Bronchial epithelial cell (primary cell): Measurements from ENCODE around the gene LAMTOR4. TPM values are rescaled to one million over a fixed set of nuclear protein-coding genes. Genes with fewer than 3 reads are reported as not detected.
A peak's percentile ranks its signal among the peaks of the same experiment; 100 is the strongest.
"Not testable (repeated sequence)": the region's sequence is repeated elsewhere in the genome, so short reads cannot be mapped to it uniquely, and the experiment has no call there.

Experiments used
- DNase-seq: peaks from one replicate; pipeline ENCODE4 v3.0.0-alpha.2; 2010; ENCODE audit warnings: low read depth
- FAIRE-seq: peaks from 2 replicates; lab custom pipeline; 2011; peaks lifted over from hg19 to GRCh38; lab: Jason Lieb, UNC
- H3K27me3 ChIP-seq: 2 replicates; pipeline ENCODE4 v1.5.1; 2011; ENCODE audit warnings: low read length; ENCODE audit not compliant: control insufficient read depth, insufficient read depth
- H3K36me3 ChIP-seq: 2 replicates; pipeline ENCODE4 v1.5.1; 2011; ENCODE audit warnings: low read length; ENCODE audit not compliant: control insufficient read depth, insufficient read depth
- H3K4me3 ChIP-seq: 2 replicates; pipeline ENCODE4 v1.5.1; 2011; ENCODE audit warnings: mild to moderate bottlenecking, low read depth, low read length, control low read depth
- CTCF ChIP-seq: IDR thresholded peaks from 2 replicates; pipeline ENCODE4 v1.5.1; 2011; ENCODE audit warnings: mild to moderate bottlenecking, moderate library complexity, low read length, control low read depth, inconsistent platforms; ENCODE audit not compliant: insufficient read depth, severe bottlenecking
- total RNA-seq: library from RNA; depleted of rRNA; stranded (reverse); fragments of >200 nt; gene quantifications from 2 replicates; pipeline ENCODE4 v1.2.1, GENCODE V29; 2014

The LAMTOR4 gene
- total RNA-seq, 1 donor from 2014 or later: 82.7 TPM

GRCh38 chr7:100175296-100175935 is 26.7 kb downstream of the LAMTOR4 start:
- H3K27me3 ChIP-seq: peaks cover 6% of the 10 kb centered on the region
- FAIRE-seq (no peak), DNase-seq (no peak)
- H3K4me3 ChIP-seq: no peak overlapping the region
- no peak for TF ChIP-seq CTCF
- H3K36me3 ChIP-seq: no peaks in the 10 kb centered on the region

- no peak for FAIRE-seq
- Histone ChIP-seq H3K4me3 (peak overlapping the region; percentile 51), H3K27me3 (no peaks in the 10 kb centered on the region), H3K36me3 (no peaks in the 10 kb centered on the region)
- DNase-seq: no peak
- TF ChIP-seq CTCF: no peak
These were observed 27.7 kb downstream of the LAMTOR4 start for GRCh38 chr7:100176096-100177044.

DNA sequence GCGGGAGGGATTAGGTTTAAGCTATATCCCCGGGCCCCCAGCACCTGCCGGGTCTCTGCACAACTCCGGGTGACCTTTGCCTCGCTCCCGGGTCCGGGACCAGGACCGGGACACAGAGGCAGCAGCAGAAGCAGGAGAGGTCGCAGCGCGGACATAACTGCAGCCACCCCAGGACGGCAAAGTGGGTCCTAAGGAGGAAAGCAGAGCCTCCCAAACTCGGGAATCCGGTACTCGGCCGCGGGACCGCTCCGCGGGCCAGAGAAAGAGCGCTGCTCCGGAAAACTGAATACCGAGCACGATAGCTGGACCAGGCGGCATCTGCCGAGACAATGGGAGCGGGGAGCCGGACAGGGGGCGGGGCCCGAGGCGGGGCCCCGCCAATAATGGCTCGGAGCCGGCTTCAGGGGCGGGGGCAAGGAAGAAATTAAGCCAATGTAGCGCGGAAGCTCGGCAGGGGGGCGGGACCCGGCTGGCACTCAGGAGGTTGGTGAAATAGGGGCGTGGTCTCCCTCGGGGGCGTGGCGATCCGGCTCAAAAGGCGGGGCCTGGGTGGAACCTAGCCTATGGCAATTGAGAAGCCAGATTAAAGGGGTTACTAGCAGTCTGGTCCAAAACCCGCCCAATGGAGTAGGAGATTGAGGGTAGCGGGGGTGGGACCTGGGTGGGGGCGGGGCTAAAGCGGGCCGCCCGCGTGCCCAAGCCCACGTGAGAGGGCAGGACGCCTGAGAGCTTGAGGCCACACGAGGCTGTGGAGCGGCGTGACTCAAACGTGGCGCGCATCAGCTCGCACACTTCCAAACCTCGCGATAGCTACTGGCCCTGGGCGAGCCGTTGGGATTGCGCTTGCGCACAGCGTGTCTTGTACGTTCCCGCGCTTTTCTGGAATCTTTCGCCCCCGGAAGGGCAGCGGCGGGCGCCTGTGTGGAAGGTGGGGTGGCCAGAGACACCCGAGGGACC is 28.6 kb downstream of the LAMTOR4 start, which contains the start of the genes GPC2 and STAG3:
TSS of gene GPC2 (minus strand) at position 337 of the 957 bp plus-strand sequence. CDS start at position 155, 182 bp downstream.
TSS of gene STAG3 (plus strand) at position 874 of the 957 bp plus-strand sequence. CDS start 2,639 bp downstream, outside the sequence.
- Histone ChIP-seq H3K36me3 (no peaks in the 10 kb centered on the region), H3K27me3 (no peaks in the 10 kb centered on the region), H3K4me3 (peak within 1 kb of the TSS; percentile 51)
- DNase-seq (peak; percentile 86), FAIRE-seq (no peak)
- TF ChIP-seq CTCF: no peak

DNA sequence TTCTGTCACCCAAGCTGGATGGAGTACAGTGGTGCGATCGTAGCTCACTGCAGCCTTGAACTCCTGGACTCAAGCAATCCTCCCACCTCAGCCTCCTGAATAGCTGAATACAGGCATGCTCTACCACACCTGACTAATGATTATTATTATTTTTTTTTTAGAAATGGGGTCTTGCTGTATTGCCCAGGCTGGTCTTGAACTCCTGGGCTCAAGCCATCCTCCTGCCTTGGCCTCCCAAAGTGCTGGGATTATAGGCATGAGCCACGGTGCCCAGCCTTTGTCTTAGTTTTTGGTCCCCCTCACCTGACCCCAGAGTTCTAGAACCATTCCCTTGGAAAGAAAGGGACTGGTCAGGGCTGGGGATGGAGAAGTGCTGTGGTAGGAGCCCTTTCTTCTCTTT is 31.4 kb downstream of the LAMTOR4 start:
- DNase-seq, FAIRE-seq, H3K4me3 ChIP-seq: not testable (repeated sequence)

DNA sequence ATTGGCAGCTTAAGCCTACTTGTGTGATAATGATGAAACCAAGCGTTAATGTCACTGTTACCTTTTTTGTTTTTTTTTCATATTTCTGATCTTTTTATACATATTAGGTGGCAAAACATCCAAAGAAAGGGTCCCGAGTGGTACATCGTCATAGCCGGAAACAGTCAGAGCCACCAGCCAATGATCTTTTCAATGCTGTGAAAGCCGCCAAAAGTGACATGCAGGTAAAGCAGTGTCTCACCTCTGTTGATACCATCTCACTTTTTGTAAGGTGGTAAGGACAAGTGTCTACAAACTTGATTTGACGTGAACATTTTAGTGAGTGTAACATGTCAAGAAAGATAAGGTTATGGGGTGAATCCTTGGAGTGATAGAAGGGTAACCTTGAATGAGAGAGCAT is 33.9 kb downstream of the LAMTOR4 start:
- H3K27me3 ChIP-seq, H3K36me3 ChIP-seq, FAIRE-seq, H3K4me3 ChIP-seq, DNase-seq: not testable (repeated sequence)

More for the DNA sequence above, 31.4 kb downstream of the LAMTOR4 start:
- H3K27me3 ChIP-seq, H3K36me3 ChIP-seq: not testable (repeated sequence)

DNA sequence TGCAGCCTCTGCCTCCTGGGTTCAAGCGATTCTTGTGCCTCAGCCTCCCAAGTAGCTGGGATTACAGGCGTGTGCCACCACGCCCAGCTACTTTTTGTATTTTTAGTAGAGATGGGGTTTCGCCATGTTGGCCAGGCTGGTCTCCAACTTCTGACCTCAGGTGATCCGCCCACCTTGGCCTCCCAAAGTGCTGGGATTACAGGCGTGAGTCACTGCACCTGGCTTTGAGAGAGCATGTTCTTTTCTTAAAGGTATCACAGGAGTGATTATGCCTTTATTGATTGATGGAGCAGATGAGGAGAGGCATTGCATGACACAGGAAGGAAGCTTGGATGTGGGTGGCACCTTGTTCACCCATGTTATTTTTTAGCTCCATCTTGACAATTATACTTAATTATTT is 34.4 kb downstream of the LAMTOR4 start:
- H3K4me3 ChIP-seq, H3K36me3 ChIP-seq, FAIRE-seq, H3K27me3 ChIP-seq: not testable (repeated sequence)
- DNase-seq: peak; percentile 6
